Left kidney (tissue), 2 donors: ENCODE data around the gene NHLH1. TPM values are rescaled to one million over a fixed set of nuclear protein-coding genes. Genes with fewer than 3 reads are reported as not detected.

Experiments
- DNase-seq: peaks from one replicate; pipeline ENCODE4 v3.0.0-alpha.2; 2013
- polyA plus RNA-seq: library from polyadenylated mRNA; unstranded; fragments of 120-200 nt; gene quantifications from one replicate; pipeline ENCODE4 v1.2.1, GENCODE V29; 2013; ENCODE audit not compliant: insufficient read length

NHLH1 gene
- polyA plus RNA-seq, 1 donor: 0.22 TPM

DNA sequence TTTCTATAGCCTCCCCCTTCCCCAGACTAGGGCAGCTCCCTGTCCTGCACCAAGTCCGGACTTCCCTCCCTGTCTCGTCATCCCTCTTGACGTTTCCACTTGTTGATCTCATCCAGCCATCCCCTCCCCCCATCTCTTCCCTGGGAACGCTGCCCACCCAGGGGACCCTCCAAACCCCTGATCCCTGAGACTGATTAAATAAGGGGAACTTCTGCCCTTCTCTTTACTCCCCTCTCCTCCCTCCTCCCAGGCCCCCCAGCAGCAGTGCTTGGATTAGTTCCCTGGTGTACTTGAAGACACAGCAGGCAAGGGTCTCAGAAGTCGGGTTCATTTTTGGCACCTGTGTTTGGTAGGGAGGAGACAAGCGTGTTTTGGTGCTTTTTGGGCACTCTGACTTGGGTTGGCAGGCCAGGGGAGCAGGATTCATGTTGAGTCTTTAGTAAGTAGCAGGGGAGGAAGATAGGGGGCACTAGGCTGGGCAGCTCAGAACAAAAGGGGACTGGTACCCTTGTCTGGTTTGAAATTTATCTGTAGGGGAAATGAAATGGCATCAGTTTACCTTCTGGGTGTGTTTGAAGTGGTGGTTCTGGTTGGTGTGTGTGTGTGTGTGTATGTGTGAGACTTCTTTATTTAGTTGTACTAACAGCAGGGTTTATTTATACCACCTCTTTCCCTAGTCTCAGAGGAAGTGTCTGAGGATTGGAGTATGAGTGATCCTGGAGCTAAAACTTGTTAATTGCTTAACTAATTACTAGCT is 44.6 kb downstream of the NHLH1 start:
- DNase-seq: no peak

DNA sequence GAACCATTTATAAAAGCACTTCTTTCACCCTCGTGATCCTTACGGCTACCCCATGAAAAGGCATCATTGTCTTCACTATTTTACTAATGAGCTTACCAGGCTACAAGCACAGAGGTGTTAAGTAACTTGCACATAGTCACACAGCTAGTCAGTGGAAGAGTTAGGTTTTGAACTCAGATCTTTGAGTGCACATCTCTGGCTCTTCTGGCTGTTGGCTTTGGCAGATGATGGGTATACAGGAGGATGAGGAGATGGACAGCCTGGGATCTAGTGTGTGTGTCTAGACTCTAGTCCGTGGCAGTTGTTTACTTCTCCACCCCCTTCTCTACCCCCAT is 45.1 kb downstream of the NHLH1 start:
- DNase-seq: no peak

DNA sequence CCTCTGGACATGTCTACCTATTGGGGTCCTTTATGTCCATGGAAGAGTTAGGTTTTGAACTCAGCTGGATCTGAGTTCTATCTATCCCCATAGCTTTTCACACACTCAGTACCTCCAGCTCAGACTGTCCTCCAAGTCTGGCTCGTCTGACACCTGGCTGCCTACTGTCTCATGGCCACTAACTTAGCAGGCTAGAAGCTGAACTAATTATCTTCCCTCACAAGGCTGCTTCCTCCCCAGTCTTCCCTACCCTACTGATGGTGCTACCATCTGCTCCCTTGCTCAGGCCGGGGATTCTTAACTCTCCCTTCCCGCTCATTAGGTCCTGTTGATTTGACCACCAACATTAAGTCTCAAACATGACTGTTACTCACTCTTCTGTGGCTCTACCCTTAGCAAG is 46.8 kb downstream of the NHLH1 start:
- no peak for DNase-seq

DNA sequence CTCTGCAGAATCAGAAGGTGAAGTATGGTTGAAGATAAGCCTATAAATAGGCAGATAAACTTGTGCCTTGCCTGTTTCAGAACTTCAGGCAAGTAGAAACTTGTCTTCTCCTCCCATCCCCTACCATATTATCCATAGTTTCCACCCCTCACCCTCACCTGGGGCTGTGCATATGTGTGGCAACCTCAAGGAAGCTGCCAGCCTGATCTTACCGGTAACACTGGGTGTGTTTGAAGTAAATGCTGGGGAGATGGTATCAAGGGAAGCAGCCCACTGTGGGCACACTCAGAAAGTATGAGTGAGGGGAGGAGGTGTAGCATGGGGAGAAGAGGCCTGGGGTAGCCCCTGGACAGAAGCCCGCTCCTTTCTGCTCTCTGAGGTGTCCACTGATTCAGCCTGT is 48.0 kb downstream of the NHLH1 start:
- DNase-seq: no peak

DNA sequence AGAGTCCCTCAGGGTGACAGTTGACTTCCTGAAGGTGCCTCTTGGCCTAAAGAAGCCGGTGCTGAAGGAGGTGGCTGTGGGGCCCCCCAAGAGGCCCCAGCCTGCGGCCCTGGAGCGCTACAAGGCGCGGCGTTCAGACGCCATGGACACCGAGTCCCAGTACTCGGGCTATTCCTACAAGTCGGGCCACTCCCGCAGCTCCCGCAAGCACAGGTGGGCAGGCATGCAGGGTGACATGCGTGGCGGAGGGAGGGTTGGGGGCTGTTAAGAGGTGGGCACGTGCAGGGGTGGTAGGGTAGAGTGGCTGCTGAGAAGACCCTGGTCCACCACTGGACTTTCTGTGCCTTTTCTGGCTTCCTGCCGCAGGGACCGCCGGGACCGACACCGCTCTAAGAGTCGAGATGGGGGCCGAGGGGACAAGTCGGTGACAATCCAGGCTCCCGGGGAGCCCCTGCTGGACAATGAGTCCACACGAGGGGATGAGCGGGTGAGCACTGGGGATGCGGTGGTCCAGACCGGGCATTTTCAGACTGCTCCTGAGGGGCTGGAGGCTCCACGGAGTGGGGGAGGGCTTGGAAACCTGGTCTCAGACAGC is 48.9 kb downstream of the NHLH1 start:
- DNase-seq: no peak

DNA sequence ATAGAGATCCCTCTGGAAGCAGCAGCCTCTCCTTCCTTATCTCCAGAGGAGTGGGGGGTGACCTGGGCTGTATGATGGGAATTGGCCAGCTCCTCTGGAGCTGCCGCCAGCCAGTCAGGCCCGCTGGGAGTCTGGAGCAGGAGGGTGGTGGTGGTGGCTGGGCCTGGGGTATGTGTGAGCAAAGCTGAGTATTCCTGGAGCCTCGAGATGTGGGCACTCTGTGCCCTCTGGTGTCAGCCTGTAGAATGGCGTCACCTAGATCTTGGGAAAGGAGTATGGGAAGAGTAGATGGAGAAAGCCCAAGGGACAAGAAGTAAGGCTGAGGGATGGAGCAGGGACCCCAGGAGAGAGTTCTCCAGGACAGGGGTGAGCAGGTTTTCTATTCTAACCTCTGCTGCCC is 49.5 kb downstream of the NHLH1 start:
- no peak for DNase-seq

DNA sequence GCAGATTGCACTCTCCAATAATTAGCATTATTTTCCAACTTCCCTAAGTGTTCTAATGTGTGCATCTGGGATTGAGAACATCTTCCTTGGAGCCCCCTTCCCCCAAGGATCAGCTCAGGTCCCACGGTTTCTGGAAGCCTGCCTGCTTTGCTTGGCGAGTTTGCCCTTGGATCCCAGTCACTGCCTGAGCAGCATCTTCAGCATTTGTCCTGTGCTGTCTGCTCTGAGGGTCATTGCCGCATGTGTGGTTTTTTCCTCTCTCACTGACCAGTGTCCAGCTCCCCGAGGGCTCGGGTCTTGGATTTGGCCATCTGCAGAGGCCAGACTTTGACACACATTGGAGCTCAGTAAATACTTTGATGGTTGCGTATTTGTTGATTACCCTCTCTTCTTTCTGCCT is 51.6 kb downstream of the NHLH1 start:
- DNase-seq: no peak

DNA sequence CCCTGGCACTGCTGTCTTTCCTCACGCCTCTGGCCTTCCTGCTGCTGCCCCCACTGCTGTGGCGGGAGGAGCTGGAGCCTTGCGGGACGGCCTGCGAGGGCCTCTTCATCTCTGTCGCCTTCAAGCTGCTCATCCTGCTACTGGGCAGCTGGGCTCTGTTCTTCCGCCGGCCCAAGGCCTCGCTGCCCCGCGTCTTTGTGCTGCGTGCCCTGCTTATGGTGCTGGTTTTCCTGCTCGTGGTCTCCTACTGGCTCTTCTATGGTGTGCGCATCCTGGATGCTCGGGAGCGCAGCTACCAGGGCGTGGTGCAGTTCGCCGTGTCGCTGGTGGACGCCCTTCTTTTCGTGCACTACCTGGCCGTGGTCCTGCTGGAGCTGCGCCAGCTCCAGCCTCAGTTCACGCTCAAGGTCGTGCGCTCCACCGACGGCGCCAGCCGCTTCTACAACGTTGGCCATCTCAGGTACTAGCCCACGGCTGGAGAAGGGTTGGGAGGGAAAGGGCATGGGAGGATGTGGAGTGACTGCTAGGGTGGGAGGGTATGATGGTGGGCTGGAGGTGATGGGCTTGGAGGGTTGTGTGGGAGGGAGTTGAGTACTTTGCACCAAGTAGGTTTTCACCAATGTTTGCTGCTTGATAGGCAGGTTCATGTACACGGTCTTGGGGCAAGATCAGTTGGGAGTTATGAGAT is 52.4 kb downstream of the NHLH1 start:
- no peak for DNase-seq

DNA sequence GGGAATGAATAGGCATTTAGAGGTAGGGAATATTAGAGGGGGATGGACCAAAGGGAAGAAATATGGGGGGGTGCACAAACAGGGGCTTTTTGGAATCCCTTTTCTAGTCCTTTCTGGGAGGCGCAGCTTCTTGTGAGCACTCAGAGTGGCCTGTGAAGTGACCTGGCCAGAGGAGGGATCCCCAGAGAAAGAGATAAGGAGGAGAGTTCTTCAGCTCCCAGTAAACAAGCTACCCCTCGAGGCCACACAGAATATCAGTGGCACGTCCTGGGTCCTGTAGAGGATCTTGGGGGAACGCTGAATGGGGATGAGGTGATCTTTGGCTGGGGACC is 52.9 kb downstream of the NHLH1 start:
- no peak for DNase-seq

DNA sequence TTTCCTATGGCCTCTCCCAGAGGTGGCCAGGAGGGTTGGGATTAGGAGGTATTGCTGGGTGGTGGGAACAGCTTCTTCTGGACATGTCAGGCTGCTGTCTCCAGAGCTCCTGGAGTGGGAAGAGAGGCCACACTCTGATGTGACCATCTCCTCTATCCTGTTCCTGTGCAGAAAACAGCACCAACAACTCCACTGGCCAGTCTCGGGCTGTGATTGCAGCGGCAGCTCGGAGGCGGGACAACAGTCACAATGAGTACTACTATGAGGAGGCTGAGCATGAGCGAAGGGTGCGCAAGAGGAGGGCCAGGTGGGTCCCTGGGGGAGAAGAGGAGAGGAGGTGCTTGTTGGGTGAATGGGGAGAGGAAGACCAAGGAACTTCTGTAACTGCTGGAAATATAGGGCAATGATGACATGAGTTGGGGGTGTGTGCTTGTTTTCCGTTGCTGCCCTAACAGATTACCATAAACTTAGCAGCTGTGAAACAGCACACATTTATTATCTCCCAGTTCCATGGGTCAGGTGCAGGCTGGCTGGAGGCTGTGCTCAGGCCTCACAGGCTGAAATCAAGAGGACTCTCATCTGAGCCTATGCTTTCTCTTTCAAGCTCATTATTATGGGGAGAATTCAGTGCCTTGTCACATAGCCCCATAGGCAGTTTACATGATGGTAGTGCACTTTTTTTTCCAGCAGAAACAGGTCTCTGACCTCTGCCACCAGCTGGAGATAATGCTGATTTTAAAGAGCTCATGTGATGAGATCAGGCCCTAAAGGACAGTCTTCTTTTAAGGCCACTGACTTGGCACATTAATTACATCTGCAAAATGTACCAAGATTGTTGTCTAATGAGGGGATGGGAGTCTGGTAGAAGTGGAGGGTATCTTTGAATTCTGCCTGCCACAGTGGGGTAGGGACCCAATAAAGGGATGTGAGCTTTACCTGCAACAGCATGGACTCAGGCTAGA is 54.3 kb downstream of the NHLH1 start:
- DNase-seq: no peak

DNA sequence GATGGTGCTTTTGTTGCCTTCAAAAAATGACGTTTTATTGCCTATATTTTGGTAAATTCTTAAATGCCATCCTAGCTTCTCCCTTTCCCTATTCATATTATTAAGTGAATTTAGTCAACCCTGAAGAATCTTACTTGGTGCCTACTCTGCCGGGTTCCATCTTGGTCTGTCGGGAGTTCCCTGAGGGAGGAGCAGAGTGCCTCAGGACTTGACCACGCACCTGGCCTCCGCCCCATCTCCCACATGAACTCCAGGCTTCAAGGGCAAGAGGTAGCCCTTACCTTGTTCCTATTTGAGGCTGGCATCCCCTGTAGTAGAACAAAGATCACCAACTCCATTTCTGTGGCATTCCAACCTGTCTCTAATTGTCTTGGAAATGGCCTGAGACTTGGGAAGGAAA is 55.0 kb downstream of the NHLH1 start:
- DNase-seq: no peak

Other genes with a start within 250 kb of the NHLH1 start
- 0.15 TPM for gene ATP1A4, start 215.5 kb upstream of the NHLH1 start, polyA plus RNA-seq
- 0.43 TPM for gene CASQ1, start 176.5 kb upstream of the NHLH1 start, polyA plus RNA-seq
- 98.5 TPM for gene PEA15, start 161.7 kb upstream of the NHLH1 start, polyA plus RNA-seq
- gene DCAF8, start 104.5 kb upstream of the NHLH1 start, polyA plus RNA-seq: 285 TPM
- gene PEX19, start 81.9 kb upstream of the NHLH1 start, polyA plus RNA-seq: 87.4 TPM
- gene COPA, start 23.8 kb upstream of the NHLH1 start, polyA plus RNA-seq: 177 TPM
- 161 TPM for gene NCSTN, start 23.7 kb upstream of the NHLH1 start, polyA plus RNA-seq
- 39.3 TPM for gene VANGL2, start 33.5 kb downstream of the NHLH1 start, polyA plus RNA-seq
- gene SLAMF6, start 156.2 kb downstream of the NHLH1 start, polyA plus RNA-seq: 0.13 TPM
- gene CD84, start 212.4 kb downstream of the NHLH1 start, polyA plus RNA-seq: 1.1 TPM